ENCODE results near the gene ZNF821. TPM values are rescaled to one million over a fixed set of nuclear protein-coding genes. Genes with fewer than 3 reads are reported as not detected.
A peak's percentile ranks its signal among the peaks of the same experiment; 100 is the strongest.

ZNF821 gene
- total and polyA plus RNA-seq, 7 donors = 0.87 to 6.1 (median 3.9) TPM

DNA sequence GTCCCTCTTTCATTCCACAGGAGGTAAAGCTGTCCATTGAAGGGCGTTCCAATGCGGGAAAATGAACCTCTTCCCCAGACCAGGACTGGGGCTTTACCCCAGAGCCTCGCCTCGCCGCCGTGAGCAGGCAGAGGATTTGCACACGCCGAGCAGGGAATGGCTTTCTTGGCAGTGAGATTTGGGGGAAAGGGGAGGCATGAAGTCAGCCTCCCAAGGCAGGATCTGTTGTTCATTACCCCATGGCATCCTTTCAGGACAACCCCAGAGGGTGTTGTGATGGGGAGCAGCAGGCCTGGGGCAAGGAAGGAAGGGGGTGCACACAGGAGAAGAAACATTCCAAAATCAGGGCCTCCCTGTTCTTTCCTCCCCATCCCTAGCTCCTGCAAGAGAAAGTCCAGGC is 32.2 kb downstream of the ZNF821 start:
- Histone ChIP-seq H3K27ac (no peak overlapping the region), H3K4me1 (peaks cover 30% of the 10 kb centered on the region), H3K9me3 (no peaks in the 10 kb centered on the region), H3K27me3 (ENCODE audit: insufficient read depth in 3 of 3, low read length in 2 of 3) (no peaks in the 10 kb centered on the region), H3K4me3 (no peak overlapping the region), H3K36me3 (ENCODE audit: insufficient read depth in 1 of 2, low read depth in 1 of 2) (peaks cover 5 to 76% of the 10 kb centered on the region in 2 donors)
- 87 to 96% (median 93%) methylated on average over 8 of the region's 8 CpGs for WGBS, 3 donors
- ATAC-seq (no peak), DNase-seq (no peak)
- intact Hi-C loops (cut with DNase I) = loop anchor here in 1 of 2 donors (10.0 kb wide), 1 partner anchor 243 kb away; the partner anchor contains the start of genes DHX38 and TXNL4B
- TF ChIP-seq CTCF (IDR thresholded peaks at IDR 0.05) = no peak

GRCh38 chr16:71848622-71849021 is 35.4 kb downstream of the ZNF821 start:
- Histone ChIP-seq H3K9me3 (no peaks in the 10 kb centered on the region), H3K27me3 (ENCODE audit: insufficient read depth in 3 of 3, low read length in 2 of 3) (no peaks in the 10 kb centered on the region), H3K36me3 (ENCODE audit: insufficient read depth in 1 of 2, low read depth in 1 of 2) (peaks cover 3 to 57% of the 10 kb centered on the region in 2 donors), H3K4me1 (peaks cover 32% of the 10 kb centered on the region), H3K27ac (peak overlapping the region; percentile 96), H3K4me3 (peak overlapping the region; percentile 16)
- intact Hi-C loops (cut with DNase I) = loop anchor here (5.0 kb wide), 3 partner anchors 34 to 49 kb away; partner anchors contain the start of genes AP1G1 (in 2 of the 2), IST1 (in 1 of the 2) and ZNF821 (in 1 of the 2)
- TF ChIP-seq CTCF (IDR thresholded peaks at IDR 0.05) = no peak
- DNase-seq (no peak), ATAC-seq (peak in 3 of 4 donors; percentile 51 to 68 (median 53))
- WGBS, 3 donors = 59 to 82% (median 68%) methylated on average over 6 of the region's 6 CpGs

DNA sequence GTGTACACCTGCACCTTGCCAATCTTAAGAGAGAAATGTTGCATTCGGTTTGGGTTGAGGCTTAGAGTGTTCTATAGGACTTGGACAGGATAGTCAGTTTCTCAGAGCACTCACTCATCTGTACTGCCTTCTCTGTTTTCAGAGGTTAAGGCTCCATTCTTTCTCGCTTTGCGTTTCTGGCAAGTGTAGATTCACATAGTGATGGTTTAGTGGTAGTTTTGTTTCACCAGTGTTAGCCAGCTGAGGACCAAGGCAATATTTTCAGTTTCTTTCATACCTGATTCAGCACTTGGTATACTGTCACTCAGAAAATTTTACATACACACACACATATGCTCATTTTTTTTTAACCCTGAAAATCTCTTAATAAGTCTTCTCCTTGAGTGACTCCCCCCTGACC is 36.9 kb downstream of the ZNF821 start:
- peak overlapping the region; percentile 100 for H3K4me3 ChIP-seq
- intact Hi-C loops (cut with DNase I) = loop anchor here (5.0 kb wide), 3 partner anchors 35 to 50 kb away; partner anchors contain the start of genes AP1G1 (in 2 of the 2), IST1 (in 1 of the 2) and ZNF821 (in 1 of the 2)
- TF ChIP-seq CTCF (IDR thresholded peaks at IDR 0.05) = no peak
- no peak for DNase-seq
- peak overlapping the region; percentile 96 for H3K27ac ChIP-seq
- no peak for ATAC-seq
- H3K27me3 ChIP-seq (ENCODE audit: insufficient read depth in 3 of 3, low read length in 2 of 3) = no peaks in the 10 kb centered on the region
- peaks cover 3 to 42% of the 10 kb centered on the region in 2 donors for H3K36me3 ChIP-seq (ENCODE audit: insufficient read depth in 1 of 2, low read depth in 1 of 2)
- WGBS, 3 donors = 49 to 57% (median 52%) methylated on average over 3 of the region's 3 CpGs
- no peaks in the 10 kb centered on the region for H3K9me3 ChIP-seq
- H3K4me1 ChIP-seq = peaks cover 26% of the 10 kb centered on the region

- no peaks in the 10 kb centered on the region for H3K27me3 ChIP-seq (ENCODE audit: insufficient read depth in 3 of 3, low read length in 2 of 3)
- intact Hi-C loops (cut with DNase I) = loop anchor here (5.0 kb wide), 3 partner anchors 36 to 51 kb away; partner anchors contain the start of genes AP1G1 (in 2 of the 2), IST1 (in 1 of the 2) and ZNF821 (in 1 of the 2)
- DNase-seq (no peak), ATAC-seq (peak in 2 of 4 donors; percentile 18 to 28)
- peaks cover 3 to 35% of the 10 kb centered on the region in 2 donors for H3K36me3 ChIP-seq (ENCODE audit: insufficient read depth in 1 of 2, low read depth in 1 of 2)
- H3K4me3 ChIP-seq = peak overlapping the region; percentile 100
- whole genome bisulfite sequencing, 3 donors = 0 to 1% (median 0%) methylated on average over 20 of the region's 20 CpGs
- peak overlapping the region; percentile 96 for H3K27ac ChIP-seq
- no peaks in the 10 kb centered on the region for H3K9me3 ChIP-seq
- TF ChIP-seq CTCF (IDR thresholded peaks at IDR 0.05) = no peak
- peaks cover 26% of the 10 kb centered on the region for H3K4me1 ChIP-seq
Measured at GRCh38 chr16:71846431-71846830, 37.6 kb downstream of the ZNF821 start.
